Renal cortex interstitium (tissue), 11 donors: ENCODE results near the gene ALKBH6. TPM values are rescaled to one million over a fixed set of nuclear protein-coding genes. Genes with fewer than 3 reads are reported as not detected.

Experiments used
- DNase-seq, 11 donors: peaks; one replicate each; pipeline ENCODE4 v3.0.0-alpha.2; 2013; ENCODE audit warnings: low read depth in 9 of 11, low spot score in 4 of 11; ENCODE audit errors: extremely low read depth in 1 of 11
- polyA plus RNA-seq, 3 donors: library from polyadenylated mRNA; unstranded; fragments of 120-200 nt; gene quantifications; one replicate each; pipeline ENCODE4 v1.2.1, GENCODE V29; 2013; ENCODE audit not compliant: insufficient read length in 3 of 3

Gene ALKBH6
- polyA plus RNA-seq, 3 donors: 14.0 to 15.8 (median 15.4) TPM

DNA sequence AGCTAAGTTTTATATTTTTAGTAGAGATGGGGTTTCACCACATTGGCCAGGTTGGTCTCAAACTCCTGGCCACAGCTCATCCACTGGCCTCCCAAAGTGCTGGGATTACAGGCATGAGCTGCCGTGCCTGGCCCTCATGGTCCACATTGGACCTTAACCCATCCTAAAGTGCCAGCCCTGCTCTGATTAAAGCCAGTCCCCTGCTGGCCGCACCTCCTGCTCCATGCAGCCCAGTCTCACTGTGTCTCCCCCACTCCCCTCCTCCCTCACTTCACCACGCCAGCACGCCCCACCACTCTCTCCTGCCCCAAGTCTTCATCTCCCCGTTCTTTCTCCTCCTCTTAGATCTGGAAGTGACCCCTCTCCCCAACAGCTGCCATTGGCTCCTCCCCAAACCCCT is 35.7 kb downstream of the ALKBH6 start:
- no peak for DNase-seq

GRCh38 chr19:35977446-35978222 is 36.4 kb downstream of the ALKBH6 start:
- no peak for DNase-seq

DNA sequence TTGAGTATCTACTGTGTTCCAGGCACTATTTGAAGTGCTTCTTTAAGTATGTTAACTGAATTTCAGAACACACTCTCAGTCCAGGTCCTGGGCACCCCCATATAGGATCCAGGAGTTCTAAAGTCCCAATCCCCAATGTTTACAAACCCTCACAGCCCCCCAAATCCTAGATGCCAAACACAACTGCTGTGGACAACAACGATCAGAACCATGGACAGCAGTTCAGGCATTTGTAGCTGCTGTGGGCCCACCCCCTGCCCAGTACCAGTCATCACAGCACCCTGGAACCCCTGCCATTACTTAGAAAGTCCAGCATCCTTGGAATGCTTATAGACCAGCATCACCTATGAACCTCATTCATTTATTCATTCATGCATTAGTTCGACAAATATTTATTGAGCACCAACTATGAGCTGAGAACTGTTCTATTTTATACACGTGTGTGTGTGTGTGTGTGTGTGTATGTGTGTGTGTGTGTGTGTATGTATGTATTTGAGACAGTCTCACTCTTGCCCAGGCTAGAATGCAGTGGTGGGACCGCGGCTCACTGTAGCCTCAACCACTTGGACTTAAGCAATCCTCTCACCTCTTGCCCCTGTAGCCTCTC is 38.3 kb downstream of the ALKBH6 start:
- peak in 1 of 11 donors; percentile 20 for DNase-seq

DNA sequence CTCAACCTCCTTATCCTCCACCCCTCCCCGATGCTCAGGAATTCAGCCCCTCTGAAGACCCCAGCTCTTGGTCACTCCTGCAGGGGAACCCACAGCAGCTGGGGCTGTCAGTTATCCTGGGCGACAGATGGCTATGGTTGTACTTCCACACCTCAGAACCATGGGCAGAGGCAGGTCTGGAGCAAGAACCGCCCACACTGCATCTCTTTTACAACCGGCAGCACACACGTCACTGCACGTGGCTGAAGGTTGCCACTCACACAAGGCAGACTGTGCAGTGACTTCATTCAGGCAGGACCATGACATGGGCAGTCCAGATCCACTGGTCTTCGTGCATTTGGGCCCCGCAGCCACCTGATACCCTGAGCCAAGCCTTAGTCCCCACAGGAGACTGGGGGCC is 40.5 kb downstream of the ALKBH6 start:
- no peak for DNase-seq

- DNase-seq: no peak
Measured at GRCh38 chr19:35966771-35967170, 47.2 kb downstream of the ALKBH6 start.

GRCh38 chr19:35963514-35963913 is 50.5 kb downstream of the ALKBH6 start:
- DNase-seq: peak; percentile 45 to 81 (median 66)

DNA sequence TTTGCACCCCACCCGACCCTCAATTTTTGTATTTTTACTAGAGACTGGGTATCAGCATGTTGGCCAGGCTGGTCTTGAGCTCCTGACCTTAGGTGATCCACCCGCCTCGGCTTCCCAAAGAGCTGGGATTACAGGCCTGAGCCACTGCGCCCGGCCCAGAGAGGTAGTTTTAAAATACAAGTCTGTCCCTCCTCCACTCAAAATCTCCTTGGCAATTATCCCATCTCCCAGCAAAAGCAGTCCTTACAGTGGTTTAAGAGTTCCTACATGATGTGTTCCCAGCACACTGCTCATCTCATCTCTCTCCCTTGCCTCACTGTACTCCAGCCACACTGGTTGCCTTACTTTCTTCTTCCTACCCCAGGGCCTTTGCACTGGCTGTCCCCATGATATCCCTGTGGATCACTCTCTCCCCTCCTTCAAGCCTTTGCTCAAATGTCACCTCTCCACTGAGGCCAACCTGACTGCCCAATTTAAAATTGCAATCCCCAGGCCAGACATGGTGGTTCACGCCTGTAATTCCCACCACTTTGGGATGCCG is 53.5 kb downstream of the ALKBH6 start:
- DNase-seq: no peak

GRCh38 chr19:35959968-35960320 is 54.1 kb downstream of the ALKBH6 start:
- no peak for DNase-seq

Other genes starting within 250 kb of the ALKBH6 start
- 10 to 100 TPM; 17.7 to 45.7 (median 33.6) TPM for gene ARHGAP33, start 238.6 kb downstream of the ALKBH6 start, polyA plus RNA-seq
- 10 to 100 TPM; 28.7 to 50.1 (median 42.4) TPM for gene PRODH2, start 201.4 kb downstream of the ALKBH6 start, polyA plus RNA-seq
- gene NPHS1, start 161.7 kb downstream of the ALKBH6 start, polyA plus RNA-seq: 100 to 1,000 TPM; 138 to 184 (median 158) TPM
- 10 to 100 TPM in 1 of 3 donors, 1 to 10 TPM in 2; 9.5 to 12.0 (median 9.6) TPM for gene KIRREL2, start 157.3 kb downstream of the ALKBH6 start, polyA plus RNA-seq
- gene APLP1, start 145.6 kb downstream of the ALKBH6 start, polyA plus RNA-seq: 10 to 100 TPM; 24.2 to 27.4 (median 27.3) TPM
- gene NFKBID, start 113.7 kb downstream of the ALKBH6 start, polyA plus RNA-seq: 1 to 10 TPM; 2.4 to 5.9 (median 3.6) TPM
- 1 to 10 TPM; 3.3 to 5.4 (median 5.3) TPM for gene HCST, start 111.7 kb downstream of the ALKBH6 start, polyA plus RNA-seq
- gene TYROBP, start 105.9 kb downstream of the ALKBH6 start, polyA plus RNA-seq: 10 to 100 TPM in 2 of 3 donors, 1 to 10 TPM in 1; 9.0 to 14.3 (median 11.9) TPM
- gene LRFN3, start 77.8 kb downstream of the ALKBH6 start, polyA plus RNA-seq: 10 to 100 TPM in 2 of 3 donors, 1 to 10 TPM in 1; 8.2 to 13.9 (median 13.3) TPM
- 10 to 100 TPM; 10.6 to 15.7 (median 15.3) TPM for gene SDHAF1, start 19.0 kb downstream of the ALKBH6 start, polyA plus RNA-seq
- gene SYNE4, start 5.4 kb downstream of the ALKBH6 start, polyA plus RNA-seq: 10 to 100 TPM in 2 of 3 donors, 1 to 10 TPM in 1; 9.8 to 16.4 (median 11.8) TPM
- 10 to 100 TPM; 51.9 to 54.0 (median 53.7) TPM for gene CLIP3, start 18.7 kb upstream of the ALKBH6 start, polyA plus RNA-seq
- 10 to 100 TPM in 2 of 3 donors, 1 to 10 TPM in 1; 9.0 to 14.8 (median 13.9) TPM for gene THAP8, start 40.1 kb upstream of the ALKBH6 start, polyA plus RNA-seq
- 1 to 10 TPM; 4.4 to 6.2 (median 5.0) TPM for gene WDR62, start 40.7 kb upstream of the ALKBH6 start, polyA plus RNA-seq
- gene OVOL3, start 96.9 kb upstream of the ALKBH6 start, polyA plus RNA-seq: not detected
- 10 to 100 TPM; 46.2 to 58.4 (median 49.9) TPM for gene POLR2I, start 100.7 kb upstream of the ALKBH6 start, polyA plus RNA-seq
- gene TBCB, start 101.3 kb upstream of the ALKBH6 start, polyA plus RNA-seq: 100 to 1,000 TPM; 107 to 146 (median 119) TPM
- gene CAPNS1, start 125.9 kb upstream of the ALKBH6 start, polyA plus RNA-seq: 100 to 1,000 TPM; 522 to 608 (median 545) TPM
- gene COX7A1, start 138.2 kb upstream of the ALKBH6 start, polyA plus RNA-seq: 10 to 100 TPM; 16.5 to 30.8 (median 30.2) TPM
- gene ZNF565, start 200.5 kb upstream of the ALKBH6 start, polyA plus RNA-seq: 1 to 10 TPM; 7.0 to 7.8 (median 7.0) TPM
- gene ZNF146, start 200.9 kb upstream of the ALKBH6 start, polyA plus RNA-seq: 100 to 1,000 TPM; 123 to 168 (median 139) TPM